22Rv1 (cell line): ENCODE measurements around the gene ARHGEF4.

ENCODE experiments used
- H3K27ac ChIP-seq: fragments of 450-650 bp; 2 replicates; pipeline ENCODE4 v1.5.1; 2017
- ZFX ChIP-seq: fragments of 450-650 bp; IDR thresholded peaks from 2 replicates; pipeline ENCODE4 v1.6.1; 2017; ENCODE audit warnings: antibody characterized with exemption, borderline replicate concordance
- TF ChIP-seq, protein P1 (sequence below): fragments of 450-650 bp; IDR thresholded peaks from 2 replicates; pipeline ENCODE4 v1.5.1; 2017; ENCODE audit warnings: mild to moderate bottlenecking

Gene ARHGEF4

DNA sequence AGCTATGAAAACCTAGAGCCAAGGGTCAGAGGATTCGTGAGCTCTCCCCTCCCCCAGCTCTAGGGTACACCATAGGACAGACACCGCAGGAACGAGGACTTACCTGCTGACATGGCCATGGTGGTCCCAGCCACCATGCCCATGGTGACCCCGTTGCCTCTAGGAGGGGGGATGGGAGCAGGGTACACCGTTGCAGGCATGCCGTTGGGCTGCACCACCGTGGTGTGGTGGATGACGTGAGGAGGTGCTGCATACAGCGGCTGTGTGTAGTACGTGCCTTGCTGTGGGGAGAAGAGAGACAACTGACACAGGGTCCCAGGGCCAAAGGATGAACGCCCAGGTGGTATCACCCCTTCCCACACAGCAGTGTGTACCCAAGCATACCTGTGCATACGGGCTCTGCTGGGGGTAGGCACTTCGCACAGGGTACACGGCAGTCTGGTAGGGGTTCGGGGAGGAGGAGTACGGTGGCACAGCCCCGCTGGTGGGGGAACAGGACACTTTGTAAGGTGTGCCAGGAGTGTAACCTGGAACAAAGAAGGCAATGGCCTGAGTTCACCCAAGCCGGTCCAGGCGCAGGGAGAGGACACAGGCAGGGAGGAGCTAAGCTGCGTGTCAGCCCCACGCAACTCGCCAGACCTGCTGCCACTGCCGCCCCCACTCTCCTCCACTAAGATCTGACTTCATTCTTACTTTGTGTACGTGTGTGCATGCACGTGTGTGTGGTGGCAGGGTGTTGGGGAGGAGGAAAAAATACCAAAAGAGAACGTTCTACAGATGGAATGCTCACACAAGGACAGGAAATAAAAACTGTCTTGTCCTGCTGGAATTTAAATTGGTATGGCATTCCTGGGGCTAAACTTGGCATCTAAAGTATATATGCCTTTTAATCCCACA is 218.7 kb downstream of the ARHGEF4 start:
- no peak overlapping the region for H3K27ac ChIP-seq
- TF ChIP-seq ZFX: no peak
- TF ChIP-seq, protein P1, sequence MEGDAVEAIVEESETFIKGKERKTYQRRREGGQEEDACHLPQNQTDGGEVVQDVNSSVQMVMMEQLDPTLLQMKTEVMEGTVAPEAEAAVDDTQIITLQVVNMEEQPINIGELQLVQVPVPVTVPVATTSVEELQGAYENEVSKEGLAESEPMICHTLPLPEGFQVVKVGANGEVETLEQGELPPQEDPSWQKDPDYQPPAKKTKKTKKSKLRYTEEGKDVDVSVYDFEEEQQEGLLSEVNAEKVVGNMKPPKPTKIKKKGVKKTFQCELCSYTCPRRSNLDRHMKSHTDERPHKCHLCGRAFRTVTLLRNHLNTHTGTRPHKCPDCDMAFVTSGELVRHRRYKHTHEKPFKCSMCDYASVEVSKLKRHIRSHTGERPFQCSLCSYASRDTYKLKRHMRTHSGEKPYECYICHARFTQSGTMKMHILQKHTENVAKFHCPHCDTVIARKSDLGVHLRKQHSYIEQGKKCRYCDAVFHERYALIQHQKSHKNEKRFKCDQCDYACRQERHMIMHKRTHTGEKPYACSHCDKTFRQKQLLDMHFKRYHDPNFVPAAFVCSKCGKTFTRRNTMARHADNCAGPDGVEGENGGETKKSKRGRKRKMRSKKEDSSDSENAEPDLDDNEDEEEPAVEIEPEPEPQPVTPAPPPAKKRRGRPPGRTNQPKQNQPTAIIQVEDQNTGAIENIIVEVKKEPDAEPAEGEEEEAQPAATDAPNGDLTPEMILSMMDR: no peak

DNA sequence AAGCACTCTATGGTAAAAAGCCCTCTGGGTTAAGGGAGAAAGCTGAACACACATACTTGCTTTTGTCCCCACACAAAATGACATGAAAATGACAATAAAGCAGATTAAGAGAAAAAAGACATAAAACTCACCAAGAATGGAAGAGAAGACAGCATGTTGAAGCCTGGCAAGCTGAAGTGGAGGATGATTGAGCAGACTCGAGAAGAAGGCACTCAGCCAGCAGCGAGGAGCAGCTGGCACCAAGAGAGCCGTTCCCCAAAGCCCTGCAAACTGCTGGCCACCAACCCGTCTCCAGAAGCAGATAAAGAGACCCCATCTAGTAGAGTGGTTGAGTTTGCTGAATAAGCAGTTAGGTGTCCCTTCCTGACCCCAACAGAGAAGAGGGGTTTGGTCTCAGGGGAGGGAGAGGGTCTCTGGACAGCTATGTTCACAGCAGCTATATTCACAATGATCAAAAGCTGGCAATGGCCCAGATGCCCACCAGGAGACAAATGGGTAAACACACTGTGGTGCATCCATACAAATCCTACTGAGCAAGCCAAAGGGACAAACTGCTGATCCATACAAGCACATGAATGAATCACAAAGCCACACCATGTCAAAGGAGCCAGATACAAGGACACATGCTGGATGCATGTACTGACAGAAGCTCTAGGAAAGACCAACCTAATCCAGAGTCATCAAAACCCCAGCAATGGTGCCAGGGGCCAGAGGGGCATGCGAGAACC is 219.7 kb downstream of the ARHGEF4 start:
- TF ChIP-seq ZFX: no peak
- TF ChIP-seq, protein P1: no peak
- no peak overlapping the region for H3K27ac ChIP-seq

DNA sequence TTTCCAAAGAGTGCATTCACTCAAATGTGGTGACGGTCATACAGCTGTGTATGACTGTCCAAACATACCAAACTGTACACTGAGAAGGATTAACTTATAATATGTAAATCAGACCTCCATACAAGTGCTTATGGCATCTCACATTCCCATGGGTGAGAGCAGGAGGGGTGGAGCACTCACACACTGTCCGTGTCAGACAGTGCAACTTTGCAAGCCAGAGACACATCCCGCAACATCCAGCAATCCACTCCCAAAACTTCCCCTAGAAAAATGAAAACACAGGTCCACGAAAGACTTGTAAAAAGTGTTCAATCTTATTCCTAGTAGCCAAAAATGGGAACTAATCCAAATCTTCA is 220.2 kb downstream of the ARHGEF4 start:
- no peak for TF ChIP-seq ZFX
- TF ChIP-seq, protein P1: no peak
- no peak overlapping the region for H3K27ac ChIP-seq

DNA sequence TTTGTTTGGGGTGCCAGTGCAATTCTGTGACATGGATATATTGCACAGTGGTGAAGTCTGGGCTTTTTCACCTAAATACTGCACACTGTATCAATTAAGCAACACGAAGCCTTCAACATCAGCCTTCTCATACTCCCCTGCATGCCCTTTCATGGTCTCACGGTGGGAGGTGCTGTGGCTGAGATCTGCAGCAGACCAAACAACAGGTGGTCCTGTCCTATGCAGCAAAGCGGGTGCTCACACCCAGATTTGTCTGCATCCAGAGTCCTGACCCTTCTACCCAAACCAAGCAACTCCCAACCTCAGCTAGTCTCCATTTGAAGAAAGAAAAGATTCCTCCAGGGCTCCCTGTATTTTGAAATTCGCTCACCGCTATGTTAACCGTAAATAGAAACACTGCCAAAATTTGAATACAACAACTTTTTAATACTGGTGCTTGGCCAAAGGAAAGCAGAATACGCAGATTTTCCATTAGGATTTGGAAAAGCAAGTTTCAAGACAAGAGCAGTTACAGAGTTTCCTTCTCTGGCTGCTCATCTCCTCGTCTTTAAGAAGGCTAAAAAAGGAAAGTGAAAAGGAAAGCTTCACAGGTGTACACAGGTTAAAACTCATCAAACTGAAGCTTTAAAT is 221.6 kb downstream of the ARHGEF4 start:
- no peak overlapping the region for H3K27ac ChIP-seq
- TF ChIP-seq, protein P1: no peak
- no peak for TF ChIP-seq ZFX

DNA sequence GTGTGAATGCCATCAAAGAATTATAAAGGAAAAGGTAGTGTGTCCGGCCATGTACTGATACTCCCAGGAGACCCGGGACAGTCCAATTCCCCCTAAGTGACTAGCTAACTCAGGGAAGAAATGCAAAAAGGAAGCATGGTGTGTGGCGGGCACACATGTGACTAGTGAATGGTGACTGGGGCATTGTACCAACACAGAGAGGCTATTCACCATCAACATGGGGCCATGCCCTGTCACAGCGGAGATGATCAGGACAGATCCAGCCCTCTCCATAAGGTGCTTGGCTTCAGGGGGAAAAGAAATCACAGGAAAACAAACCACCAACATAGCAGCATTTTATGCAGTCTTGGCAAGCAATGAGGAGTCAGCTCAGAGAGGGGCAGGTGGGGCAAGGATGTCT is 222.2 kb downstream of the ARHGEF4 start:
- H3K27ac ChIP-seq: no peak overlapping the region
- TF ChIP-seq ZFX: no peak
- TF ChIP-seq, protein P1: no peak

DNA sequence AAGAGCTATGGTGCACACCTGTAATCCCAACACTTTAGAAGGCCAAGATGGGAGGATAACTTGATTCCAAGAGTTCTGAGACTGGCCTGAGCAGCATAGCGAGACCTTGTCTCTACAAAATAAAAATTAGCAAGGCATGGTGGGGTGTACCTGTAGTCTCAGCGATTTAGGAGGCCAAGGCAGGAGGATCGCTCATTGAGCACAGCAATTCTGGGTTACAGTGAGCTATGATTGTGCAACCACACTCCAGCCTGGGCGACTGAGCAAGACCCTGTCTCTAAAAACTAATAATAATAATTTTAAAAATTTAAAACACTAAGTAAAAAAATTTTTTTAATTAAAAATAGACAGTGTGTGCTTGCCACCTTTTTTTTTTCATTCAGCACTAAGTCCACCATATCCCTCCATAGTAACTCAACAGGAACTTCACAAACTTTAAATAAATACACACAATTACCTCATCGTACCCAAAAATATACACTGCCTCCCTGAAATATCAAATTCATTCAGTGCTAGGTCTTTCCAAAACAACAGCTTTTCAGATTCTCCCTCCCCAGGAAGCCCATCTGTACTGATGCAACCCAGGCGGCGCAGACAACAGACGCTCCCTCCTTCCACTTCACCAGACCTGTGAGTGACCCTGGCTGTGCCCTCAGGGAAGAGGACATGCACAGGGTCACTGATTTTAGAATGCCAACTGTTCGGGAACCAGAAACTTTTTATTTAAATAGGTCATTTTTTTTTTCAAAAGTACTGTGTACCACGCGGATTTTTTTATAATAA is 227.0 kb downstream of the ARHGEF4 start:
- TF ChIP-seq ZFX: no peak
- TF ChIP-seq, protein P1: no peak
- no peak overlapping the region for H3K27ac ChIP-seq
